ENCODE data around the gene NOX1. TPM values are rescaled to one million over a fixed set of nuclear protein-coding genes. Genes with fewer than 3 reads are reported as not detected.

The NOX1 gene
- total RNA-seq, 4 donors from 2014 or later, result 17.6 to 31.8 (median 23.7) TPM

- H3K36me3 ChIP-seq, result no peaks in the 10 kb centered on the region
- DNase-seq, result no peak
- H3K4me3 ChIP-seq, result no peak overlapping the region
- TF ChIP-seq POLR2AphosphoS5 (IDR thresholded peaks at IDR 0.05), result no peak
- TF ChIP-seq POLR2A (IDR thresholded peaks at IDR 0.05), result no peak
- no peak for TF ChIP-seq EP300 (IDR thresholded peaks at IDR 0.05; ENCODE audit: low read depth)
- no peak for TF ChIP-seq CTCF (IDR thresholded peaks at IDR 0.05)
- 65 to 67% methylated on average over 1 to 2 of the region's 2 CpGs for WGBS, 2 donors (ENCODE audit: low coverage in 1 of 2)
- intact Hi-C loops (cut with DNase I; ENCODE audit: low total_unique reads) (no loop called here), in situ Hi-C loops (cut with MboI; ENCODE audit: low pct_ligation_motif_present in 1 of 4, low pct_unique_long_range_greater_than_20kb in 1 of 4, low sequenced_read_pairs in 3 of 4) (no loop called here)
- H3K9me3 ChIP-seq, result no peaks in the 10 kb centered on the region
- H3K4me1 ChIP-seq, result peaks cover 0 to 6% (median 2%) of the 10 kb centered on the region in 4 donors
- peak overlapping the region in 1 of 4 donors; percentile 47 for H3K27ac ChIP-seq
- no peaks in the 10 kb centered on the region for H3K27me3 ChIP-seq
Observed at GRCh38 chrX:100880368-100880767, 6.2 kb upstream of the NOX1 start.

- H3K27me3 ChIP-seq, result no peaks in the 10 kb centered on the region
- H3K4me3 ChIP-seq, result peak overlapping the region in 3 of 4 donors; percentile 7 to 40 (median 27)
- WGBS, 2 donors (ENCODE audit: low coverage in 1 of 2), result 0 to 49% methylated on average over 1 to 9 of the region's 9 CpGs
- no peaks in the 10 kb centered on the region for H3K9me3 ChIP-seq
- intact Hi-C loops (cut with DNase I; ENCODE audit: low total_unique reads) (no loop called here), in situ Hi-C loops (cut with MboI; ENCODE audit: low pct_ligation_motif_present in 1 of 4, low pct_unique_long_range_greater_than_20kb in 1 of 4, low sequenced_read_pairs in 3 of 4) (no loop called here)
- no peak for TF ChIP-seq POLR2A (IDR thresholded peaks at IDR 0.05)
- no peak for TF ChIP-seq POLR2AphosphoS5 (IDR thresholded peaks at IDR 0.05)
- TF ChIP-seq CTCF (IDR thresholded peaks at IDR 0.05), result no peak
- no peak for TF ChIP-seq EP300 (IDR thresholded peaks at IDR 0.05; ENCODE audit: low read depth)
- no peaks in the 10 kb centered on the region for H3K36me3 ChIP-seq
- DNase-seq, result peak; percentile 22
- H3K27ac ChIP-seq, result peak overlapping the region in 3 of 4 donors; percentile 16 to 47 (median 36)
- H3K4me1 ChIP-seq, result no peaks in the 10 kb centered on the region
Observed at GRCh38 chrX:100871594-100872560, 2.3 kb downstream of the NOX1 start.

- Histone ChIP-seq H3K36me3 (no peaks in the 10 kb centered on the region), H3K4me3 (peak overlapping the region in 1 of 4 donors; percentile 13), H3K4me1 (no peaks in the 10 kb centered on the region), H3K9me3 (no peaks in the 10 kb centered on the region), H3K27me3 (no peaks in the 10 kb centered on the region), H3K27ac (no peak overlapping the region)
- intact Hi-C loops (cut with DNase I; ENCODE audit: low total_unique reads), result no loop called here
- WGBS, 2 donors (ENCODE audit: low coverage in 1 of 2), result 34 to 66% methylated on average over 4 to 5 of the region's 5 CpGs
- in situ Hi-C loops (cut with MboI; ENCODE audit: low pct_ligation_motif_present in 1 of 4, low pct_unique_long_range_greater_than_20kb in 1 of 4, low sequenced_read_pairs in 3 of 4), result no loop called here
- no peak for DNase-seq
- TF ChIP-seq POLR2A (IDR thresholded peaks at IDR 0.05) (no peak), EP300 (IDR thresholded peaks at IDR 0.05; ENCODE audit: low read depth) (no peak), POLR2AphosphoS5 (IDR thresholded peaks at IDR 0.05) (no peak), CTCF (IDR thresholded peaks at IDR 0.05) (no peak)
Observed at GRCh38 chrX:100870527-100870926, 3.6 kb downstream of the NOX1 start.

GRCh38 chrX:100868273-100868672, 5.9 kb downstream of the NOX1 start:
- 45 to 63% methylated on average over 2 of the region's 2 CpGs for WGBS, 2 donors (ENCODE audit: low coverage in 1 of 2)
- Histone ChIP-seq H3K27ac (no peak overlapping the region), H3K4me1 (no peaks in the 10 kb centered on the region), H3K4me3 (no peak overlapping the region), H3K36me3 (no peaks in the 10 kb centered on the region), H3K27me3 (no peaks in the 10 kb centered on the region), H3K9me3 (no peaks in the 10 kb centered on the region)
- in situ Hi-C loops (cut with MboI; ENCODE audit: low pct_ligation_motif_present in 1 of 4, low pct_unique_long_range_greater_than_20kb in 1 of 4, low sequenced_read_pairs in 3 of 4), result no loop called here
- DNase-seq, result no peak
- intact Hi-C loops (cut with DNase I; ENCODE audit: low total_unique reads), result no loop called here
- TF ChIP-seq POLR2A (IDR thresholded peaks at IDR 0.05) (no peak), CTCF (IDR thresholded peaks at IDR 0.05) (no peak), EP300 (IDR thresholded peaks at IDR 0.05; ENCODE audit: low read depth) (no peak), POLR2AphosphoS5 (IDR thresholded peaks at IDR 0.05) (no peak)

Data from transverse colon (tissue), 4 donors.